ENCODE results near the gene SYPL1.
A peak's percentile ranks its signal among the peaks of the same experiment; 100 is the strongest.

The SYPL1 gene

DNA sequence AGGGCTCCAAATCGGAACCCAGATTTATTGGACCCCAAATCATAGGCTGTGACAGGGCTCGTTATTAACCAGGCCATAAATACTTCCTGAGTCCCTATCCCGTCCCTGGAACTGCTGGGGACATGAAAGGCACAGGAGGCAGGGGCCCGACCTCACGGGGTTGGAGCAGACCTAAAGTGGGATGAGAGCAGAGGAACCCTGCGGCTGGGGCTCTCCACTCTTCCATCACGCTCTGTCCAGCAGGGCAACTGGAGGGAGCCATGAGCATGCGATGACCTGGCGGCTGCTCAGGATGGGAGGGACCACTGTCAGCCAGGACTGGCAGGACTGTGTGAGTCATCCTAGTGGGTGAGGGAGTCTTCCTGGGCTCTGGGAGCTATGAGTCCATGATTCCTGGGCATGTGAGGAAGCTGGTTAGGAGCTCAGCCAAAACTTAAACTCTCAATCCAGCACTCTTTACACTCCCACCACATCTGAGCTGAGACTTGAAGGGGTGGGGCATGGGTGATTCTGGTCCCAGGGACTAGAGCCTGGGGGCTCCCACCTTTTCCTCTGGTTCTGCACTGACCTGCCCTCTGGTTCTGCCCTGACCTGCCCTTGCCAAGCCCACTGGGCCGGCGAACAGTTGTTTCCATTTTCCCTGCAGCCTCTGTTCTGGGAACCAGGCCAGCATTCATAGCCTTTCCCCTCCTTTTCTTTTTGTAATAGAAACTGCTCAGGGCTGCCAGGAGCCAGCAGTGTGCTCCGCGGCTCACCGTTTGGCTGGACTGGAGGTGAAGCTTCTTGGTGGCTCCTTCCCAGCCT, 47.1 kb downstream of the SYPL1 start:
- DNase-seq: no peak

DNA sequence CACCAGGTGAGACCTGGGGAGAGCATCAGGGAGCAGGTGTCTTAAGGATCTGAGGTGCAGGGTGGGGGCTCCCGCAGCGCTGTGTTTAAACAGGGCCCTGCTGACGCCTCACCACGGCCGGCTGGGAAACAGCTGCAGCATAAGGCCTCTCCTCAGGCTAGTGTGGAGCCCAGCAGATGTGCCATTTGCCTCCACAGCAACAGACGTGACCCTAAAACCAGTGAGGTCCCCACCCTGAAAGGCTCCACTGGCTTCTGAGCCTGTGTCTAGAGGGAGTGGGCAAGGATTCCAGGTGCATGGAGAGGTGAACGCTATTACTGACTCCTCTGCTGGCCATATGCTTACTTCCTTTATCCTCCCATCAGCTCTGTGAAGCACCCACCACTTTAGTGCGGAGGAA, 47.8 kb downstream of the SYPL1 start:
- no peak for DNase-seq

DNA sequence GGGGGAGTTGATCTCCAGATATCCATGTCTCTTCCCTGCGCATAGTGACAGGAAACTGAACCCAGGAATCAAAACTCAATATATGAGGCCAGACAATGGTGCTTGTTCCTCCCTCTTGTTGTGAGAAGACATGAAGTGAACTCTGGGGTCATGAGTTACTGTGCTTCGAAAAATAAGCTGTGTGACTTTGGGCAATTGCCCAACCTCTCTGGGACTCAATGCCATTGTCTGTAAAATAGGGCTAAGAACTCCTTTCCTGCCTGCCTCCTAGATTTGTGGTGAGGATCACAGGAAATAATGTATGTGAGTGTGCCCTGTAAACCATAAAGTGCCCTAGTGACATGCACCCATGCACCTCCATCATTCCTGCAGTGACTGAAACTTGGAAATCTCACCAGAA, 48.4 kb downstream of the SYPL1 start:
- no peak for DNase-seq

DNA sequence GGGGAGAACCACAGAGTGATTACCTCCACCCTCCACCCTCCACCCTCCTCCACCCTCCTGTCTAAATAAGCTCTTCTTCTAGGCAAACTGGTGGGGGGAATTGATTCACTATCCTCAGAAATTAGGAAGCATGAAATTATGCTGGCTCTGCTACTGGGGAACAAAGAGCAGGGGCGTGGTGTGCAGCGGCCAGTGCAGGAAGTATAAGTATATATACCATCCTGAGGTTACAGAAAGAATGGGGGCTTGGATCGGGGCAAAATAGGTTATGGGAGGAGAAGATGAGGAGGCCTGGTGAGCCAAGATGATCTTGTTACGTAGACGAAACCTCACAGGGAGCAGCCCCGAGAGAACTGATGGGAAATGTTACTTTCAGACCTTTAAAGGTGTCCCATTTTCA, 49.1 kb downstream of the SYPL1 start:
- no peak for DNase-seq

DNA sequence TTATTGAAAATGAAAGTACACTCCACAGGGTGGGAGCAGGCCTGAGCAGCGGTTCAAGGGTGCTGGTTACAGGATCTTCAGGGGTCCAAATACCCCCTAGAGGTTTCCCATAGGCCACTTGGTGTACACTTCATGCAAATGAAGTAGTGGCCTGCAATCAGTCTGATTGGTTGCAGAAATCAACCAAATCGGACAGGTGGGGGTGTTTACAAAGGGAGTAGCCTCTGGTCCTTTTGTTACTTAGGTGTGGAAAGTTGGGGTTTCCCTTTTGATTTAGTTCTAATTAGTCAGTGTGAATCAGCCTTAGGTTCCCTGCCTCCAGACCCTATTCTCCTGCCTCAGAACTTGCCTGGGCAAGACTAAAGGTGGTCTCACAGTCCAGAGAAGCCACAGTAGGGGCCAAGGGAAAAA, 49.6 kb downstream of the SYPL1 start:
- no peak for DNase-seq

DNA sequence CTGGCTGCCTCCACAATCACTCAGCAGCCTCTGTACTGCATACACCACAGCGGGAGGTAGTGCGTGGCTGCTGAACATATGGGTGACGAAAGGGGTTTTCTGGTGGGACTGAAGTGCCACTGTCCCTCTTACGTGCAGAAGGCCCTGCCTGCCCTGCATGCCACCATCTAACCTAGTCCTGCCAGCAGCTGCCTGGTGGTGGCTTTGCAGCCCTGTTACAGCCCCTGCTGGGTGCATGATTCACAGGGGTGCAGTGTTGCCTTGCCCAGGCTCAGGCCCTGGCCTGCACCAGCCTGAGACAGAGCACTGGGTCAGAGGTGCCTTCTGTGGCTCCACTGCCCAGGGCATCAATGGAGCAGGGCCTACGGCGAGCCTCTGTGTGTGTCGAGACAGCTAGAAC, 50.1 kb downstream of the SYPL1 start:
- no peak for DNase-seq

DNA sequence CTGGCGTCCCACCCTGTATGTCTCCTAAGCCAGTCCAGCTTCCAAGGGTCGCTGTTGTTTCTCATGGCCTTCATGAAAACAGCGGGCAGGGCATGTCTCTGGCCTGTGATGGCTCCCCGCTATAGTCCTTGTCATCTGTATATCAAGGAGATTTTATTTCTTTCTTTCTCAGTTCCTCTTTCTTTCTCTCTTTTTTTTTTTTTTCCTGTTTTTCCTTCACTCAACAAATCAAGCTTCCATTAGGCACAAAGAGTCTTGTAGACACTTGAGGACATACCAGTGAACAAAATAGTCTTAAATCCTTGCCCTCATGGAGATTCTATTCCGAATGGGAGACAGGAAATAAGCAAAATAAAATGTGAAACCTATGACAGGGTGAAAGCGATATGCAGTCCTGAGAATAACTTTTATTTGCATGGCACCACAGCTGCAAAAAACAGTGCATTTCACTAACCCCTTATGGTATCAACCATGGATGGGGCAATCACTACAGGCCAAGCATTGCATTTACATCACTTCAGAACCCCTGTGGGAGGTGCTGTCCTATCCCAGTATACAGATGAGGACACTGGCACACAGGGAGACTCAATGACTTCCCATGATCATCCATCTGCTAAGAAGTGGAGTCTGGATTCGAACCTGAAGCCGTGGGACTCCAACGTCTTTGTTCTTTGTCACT, 50.7 kb downstream of the SYPL1 start:
- no peak for DNase-seq

DNA sequence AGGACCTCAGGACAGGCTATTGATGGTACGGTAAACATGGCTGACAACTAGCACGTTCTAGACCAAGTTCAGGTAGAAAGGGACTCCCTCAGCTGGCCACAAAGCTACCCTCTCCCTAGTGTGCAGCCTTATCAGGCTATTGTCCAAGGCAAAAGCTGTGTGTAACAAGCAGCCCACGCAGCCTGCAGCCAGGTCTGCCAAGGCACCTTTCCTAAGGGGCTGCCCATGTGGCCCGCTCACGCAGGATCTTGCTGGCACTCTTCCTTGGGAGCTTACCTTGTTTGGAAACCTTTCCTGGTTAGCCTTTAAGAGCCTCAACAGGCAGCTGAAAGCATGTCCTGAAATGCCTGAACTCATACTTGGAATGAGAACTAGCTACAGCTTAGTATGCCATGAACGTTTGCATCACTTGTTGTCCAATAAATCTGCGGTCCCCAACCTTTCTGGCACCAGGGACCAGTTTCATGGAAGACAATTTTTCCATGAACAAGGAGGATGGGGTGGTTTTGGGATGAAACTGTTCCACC, 51.7 kb downstream of the SYPL1 start:
- no peak for DNase-seq

DNA sequence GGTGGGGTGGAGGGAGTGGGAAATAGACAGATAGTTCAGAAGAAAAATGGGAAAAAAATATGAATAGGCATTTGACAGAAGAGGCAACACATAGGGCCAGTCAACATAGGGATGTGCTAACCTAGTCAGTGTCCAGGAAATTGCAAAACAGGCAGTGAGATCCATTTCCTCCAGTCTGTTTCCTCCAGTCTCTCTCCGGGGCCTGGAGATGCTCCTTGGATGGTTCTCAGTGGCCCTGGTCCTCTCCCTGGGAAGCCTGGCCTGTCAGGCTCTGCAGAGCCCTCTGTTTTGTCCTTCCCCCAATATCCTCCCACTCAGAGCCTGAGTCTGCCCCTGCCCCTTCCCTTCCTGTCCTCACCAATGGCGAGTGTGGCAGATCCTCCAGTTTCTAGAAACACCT, 52.6 kb downstream of the SYPL1 start:
- DNase-seq: no peak

DNA sequence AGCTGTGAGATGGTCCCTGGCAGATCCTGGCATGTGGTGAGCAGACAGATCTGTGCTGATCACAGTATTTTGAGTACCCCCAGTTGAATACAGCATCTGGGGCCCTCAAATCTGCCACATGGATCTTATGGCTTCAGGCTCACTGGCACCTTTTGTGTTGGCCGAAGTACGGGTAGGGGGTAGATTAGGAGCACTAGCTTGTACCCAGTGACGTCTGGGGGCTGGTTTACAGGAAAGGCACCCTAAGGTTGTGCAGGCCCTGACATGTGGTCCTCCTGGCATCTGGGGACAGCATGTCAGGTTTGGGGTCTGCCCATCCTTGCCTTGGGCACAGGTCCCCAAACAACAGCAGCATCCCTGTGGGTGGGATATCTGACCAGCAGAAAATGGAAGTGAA, 53.2 kb downstream of the SYPL1 start:
- no peak for DNase-seq

DNA sequence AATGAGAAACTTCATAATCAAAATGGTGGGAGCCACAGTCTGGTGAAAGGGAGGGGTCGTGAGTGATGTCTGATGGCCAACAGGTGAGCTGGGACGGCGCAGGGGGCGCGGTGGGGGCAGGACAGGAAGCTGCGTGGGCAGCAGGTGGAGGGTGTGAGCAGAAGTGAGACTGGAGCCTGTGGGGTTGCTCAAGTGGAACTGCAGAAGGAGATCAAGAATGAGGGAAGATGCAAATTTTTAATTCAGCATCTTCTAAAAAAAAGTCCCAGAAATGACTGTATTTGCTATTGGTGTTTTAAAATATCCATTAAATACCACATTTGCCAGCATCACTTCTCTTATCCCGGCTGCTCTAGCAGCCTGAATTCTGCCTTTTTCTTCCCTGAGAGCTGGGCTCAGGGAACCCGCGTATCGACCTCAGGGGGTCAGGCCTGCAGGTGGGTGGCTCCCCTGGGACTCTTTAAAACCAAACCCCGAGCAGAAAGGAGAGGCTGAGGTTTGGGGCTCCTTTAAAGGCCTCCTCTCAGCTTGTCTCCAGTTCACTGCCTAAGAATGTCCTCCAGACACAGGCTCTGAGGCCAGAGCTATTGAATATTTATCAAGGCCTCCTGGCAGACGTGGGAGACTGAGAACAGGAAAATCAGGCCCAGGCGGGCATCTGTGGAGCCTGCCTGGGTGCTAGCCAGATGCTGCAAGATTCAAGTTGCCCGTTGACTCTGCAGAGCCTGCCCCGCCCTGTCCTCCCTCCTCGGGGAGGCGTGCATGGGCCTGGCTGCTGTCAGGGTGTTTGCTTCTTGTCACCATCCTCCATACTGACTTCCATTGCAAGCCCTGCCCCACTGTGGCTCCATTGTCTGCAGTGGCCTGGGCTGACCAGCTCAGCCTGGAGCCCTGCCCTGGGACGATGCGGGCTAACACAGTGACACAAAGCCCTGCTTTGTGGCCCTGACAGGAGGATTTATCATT, 53.9 kb downstream of the SYPL1 start:
- DNase-seq: no peak

DNA sequence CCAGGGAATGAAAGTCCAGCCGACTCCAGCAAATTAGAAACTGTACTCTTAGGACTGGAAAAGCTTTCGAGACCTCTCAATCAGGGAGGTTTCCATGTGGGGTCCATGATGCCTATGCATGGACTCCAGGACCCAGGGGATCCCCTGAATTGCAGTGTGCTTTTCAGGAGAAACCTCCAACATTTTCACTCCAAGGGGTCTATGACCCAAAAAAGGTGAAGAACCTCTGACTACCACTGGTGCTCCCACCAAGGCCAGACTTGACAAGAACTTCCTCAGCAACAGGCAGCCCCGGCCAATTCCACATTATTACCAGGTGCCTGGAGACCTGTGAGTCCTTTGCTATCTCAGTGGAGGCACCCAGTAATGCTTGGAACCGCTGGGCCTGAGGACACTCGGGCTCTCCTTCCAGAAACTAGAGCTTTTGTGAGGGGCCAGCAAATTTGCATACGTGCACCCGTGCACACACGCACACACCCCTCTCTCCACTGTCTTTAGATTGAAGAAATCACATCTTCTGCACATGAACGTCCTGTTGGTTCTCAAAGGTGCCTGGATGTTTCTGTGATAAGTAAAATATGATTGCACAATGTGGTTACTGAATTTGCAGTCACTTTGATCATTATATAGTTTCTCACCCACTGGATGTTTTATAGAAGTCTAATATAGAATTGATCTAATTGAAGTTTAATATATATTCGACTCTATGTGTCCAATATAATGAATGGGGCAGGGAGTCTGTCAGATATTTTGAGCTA, 54.7 kb downstream of the SYPL1 start:
- DNase-seq: no peak

DNA sequence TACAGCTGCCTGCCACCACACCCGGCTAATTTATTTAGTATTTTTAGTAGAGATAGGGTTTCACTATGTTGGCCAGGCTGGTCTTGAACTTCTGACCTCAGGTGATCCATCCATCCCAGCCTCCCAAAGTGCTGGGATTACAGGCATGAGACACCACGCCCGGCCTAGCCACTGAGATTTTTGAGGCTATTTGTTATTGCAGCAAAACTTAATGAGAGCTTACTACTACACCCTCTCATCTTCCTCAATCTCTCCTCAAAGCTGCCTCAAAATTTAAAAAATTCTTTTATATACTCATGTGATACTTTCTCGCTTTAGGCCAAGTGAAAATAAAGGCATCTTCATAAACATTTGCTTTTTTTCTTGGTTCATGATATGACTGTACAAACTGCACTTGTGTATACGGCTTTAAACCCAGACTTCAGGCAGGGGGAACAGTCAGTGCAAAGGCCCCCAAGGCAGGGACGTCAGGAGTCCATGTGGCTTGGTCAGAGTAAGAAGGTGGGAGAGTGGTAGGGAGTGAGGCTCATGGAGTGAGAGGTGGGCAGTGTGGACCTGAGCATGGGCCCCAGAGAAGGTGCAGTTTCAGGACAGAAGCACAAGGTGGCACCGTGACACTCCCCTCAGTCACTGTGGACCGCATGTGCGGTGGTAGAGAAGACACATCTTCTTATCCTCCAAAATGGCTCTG, 55.5 kb downstream of the SYPL1 start:
- peak; percentile 57 to 61 for DNase-seq

DNA sequence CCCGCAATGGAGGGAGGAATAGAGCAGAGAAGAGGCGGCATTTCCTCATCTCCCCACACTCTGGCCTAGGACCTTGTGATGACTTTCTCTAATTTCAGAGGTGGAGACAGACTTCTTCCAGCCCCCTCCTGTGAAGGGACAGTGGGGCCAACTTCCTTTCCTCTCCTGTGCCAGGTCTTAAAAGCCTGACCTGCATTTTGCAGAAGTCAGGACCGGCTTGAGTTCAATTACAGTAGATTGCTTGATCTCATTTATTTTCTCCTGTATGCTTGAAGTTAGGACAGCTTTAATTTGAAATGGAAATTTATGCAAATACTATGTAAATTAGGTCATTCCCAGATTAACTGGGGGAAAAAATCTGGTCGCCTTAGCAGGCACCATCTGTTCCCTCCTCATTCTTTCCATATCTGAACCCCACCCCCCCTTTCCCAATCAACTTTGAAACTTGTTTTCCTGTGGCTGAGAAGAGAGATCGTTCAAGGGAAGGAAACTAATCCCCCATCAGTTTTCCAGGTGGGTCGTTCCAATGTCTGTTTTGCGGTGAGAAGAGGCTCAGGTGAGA, 57.1 kb downstream of the SYPL1 start:
- DNase-seq: no peak

DNA sequence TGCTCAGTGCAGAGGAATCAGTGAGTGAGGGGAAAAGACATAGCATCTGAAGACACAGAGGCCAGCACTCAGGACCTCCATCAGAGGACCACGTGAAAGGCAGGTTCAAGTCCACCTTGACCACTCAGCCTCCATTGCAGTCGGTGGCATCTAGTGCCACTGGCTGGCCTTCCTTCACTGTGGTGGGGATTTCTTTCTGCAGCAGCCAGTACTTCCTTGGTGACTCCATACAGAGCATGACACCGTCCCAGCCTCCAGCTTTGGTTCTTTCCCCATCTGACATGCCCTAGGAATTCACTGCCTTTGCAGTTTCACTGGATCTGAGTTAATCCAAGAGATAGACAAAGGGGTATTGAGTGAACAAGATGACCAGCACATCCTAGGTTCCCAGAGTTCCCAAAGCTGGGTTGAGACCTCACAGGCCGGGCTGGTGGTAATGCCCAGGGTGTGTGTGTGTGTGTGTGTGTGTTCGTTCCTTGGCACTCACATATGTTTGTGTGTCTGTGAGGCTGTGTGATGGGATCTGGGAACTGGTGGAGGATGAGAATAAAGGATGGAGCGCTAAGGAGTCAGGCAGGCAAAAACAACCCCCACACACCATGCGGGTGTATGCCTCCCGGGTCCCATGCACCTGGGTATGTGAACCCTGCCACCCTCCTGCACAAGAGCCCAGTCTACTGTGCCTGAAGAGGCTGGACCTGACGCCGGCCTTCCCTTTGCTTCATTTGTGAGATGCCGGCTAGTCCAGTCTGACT, 57.8 kb downstream of the SYPL1 start:
- no peak for DNase-seq

DNA sequence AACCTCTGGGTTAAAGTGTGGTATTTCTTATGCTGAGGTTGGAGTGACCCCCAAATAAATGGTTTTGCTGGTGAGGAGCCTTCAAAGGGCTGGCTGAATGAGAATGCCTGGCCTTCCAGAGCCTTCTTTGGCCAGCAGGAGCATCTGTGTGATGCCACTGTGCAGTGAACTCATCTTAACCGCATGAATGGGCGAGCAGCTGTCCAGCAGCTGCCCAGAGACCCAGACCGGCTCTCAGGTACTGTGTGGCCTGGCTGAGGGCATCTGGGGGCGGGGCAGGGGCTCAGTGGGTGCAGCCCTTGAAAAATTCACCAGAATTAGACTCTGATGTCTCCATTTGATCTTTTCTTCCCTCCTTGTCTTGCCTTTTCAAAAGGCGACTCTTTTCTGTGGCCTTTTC, 59.0 kb downstream of the SYPL1 start:
- DNase-seq: no peak

DNA sequence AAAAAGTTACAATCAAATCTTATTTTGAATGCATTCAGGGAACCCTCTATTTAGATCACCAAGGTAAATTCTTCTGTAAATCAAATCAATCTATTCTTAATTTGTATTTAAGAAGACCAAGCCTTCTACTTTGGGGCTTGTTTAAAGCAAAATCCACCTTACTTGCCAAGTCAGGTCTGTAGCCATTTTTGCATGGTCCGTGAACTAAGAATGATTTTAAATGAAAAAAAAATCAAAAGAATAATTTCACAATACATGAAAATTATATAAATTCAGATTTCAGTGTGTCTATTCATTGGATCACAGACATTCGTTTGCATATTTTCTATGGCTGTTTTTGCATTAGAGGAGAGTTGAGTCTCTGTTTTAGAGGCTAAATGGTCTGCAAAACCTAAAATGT, 59.4 kb downstream of the SYPL1 start:
- no peak for DNase-seq

DNA sequence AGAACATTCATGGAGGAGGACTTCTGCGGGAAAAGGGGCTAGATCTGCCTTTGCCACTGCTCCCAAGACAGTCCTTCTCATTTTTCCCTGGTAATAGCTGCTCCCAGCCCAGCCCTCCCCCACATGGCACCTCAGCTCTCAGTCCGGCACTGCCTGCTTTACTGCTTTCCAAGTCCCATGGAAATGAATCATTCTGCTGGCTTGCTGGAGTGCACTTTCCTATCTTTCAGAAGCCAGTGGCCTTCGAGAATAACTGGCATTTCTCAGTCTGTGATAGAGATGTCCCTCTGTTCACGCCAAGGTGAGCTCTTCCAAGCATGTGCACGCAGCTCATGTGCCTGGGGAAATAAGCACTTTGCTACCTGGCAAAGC, 61.4 kb downstream of the SYPL1 start:
- no peak for DNase-seq

DNA sequence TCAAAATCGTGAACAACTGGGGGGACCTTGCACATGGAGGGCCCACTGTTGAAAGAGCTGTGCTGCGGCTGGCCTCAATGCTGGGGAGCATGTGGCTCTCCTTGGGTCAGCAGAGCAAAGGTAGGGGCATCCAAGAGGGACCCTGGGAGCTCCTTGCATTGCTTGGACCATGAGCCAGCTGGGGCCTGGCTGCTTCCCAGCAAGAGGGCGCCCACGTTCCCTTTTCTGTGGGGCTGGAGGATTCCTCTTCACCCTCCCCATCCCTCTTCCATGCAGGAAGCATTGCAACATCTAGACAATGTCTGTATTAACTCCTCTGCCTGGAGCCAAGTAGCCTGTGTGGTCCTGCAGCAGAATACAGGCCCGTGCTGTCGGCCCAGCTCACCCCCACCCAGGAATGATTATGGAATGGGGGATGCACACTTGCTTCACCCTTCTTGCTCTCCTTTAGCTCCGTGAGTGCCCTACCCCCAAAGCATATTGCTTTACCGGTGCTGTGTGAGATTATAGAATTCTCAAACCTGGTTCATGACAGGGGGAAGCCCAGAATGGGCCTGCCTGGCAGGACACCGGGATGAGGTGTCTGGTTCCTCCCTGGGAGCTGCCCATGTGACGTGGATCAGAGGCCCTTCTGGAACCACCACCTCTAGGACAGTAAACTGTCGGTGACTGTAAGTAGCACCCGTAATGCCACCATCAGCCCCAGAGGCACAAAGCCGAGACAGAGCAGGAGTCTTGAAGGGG, 61.9 kb downstream of the SYPL1 start:
- DNase-seq: no peak

DNA sequence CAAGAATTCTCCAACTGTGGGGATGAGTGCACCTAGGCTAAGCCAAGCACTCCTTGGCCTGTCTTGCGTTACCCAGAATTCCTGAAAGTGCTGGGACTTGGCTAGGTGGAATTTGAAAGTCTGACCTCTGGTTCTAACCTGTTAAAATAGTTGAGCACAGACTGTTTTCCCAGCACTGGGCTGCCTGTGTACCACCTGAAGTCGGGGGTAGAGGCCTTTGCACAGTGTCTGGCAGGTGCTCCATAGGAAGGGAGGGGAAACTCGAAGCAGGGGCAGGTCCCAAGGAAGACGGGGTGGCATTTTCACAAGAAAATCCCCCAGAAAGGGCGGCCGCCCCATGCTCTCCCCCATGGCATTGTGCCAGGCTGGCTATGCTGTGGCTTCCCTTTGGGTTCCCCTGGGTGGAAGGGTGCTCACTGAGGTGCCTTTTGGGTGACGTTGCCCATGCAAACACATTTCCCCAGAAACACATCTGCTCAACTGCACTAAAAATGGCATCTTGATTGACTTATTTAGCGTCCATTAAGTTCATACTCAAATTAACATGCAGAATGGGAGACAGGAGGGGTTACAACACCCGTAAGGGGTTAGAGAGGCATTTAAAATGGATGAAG, 62.9 kb downstream of the SYPL1 start:
- no peak for DNase-seq

All from stimulated activated CD4-positive, alpha-beta T cell treated with anti-CD3 and anti-CD28 coated beads, Interleukin-4, amount 100 ng/mL, for 4 hours (primary cell).